ENCODE results near the gene MIF4GD. TPM values are rescaled to one million over a fixed set of nuclear protein-coding genes. Genes with fewer than 3 reads are reported as not detected.
A peak's percentile ranks its signal among the peaks of the same experiment; 100 is the strongest.
"Not testable (repeated sequence)": the region's sequence is repeated elsewhere in the genome, so short reads cannot be mapped to it uniquely, and the experiment has no call there.

MIF4GD gene
- total RNA-seq, 1 experiment from 2014 or later, result 18.2 TPM

DNA sequence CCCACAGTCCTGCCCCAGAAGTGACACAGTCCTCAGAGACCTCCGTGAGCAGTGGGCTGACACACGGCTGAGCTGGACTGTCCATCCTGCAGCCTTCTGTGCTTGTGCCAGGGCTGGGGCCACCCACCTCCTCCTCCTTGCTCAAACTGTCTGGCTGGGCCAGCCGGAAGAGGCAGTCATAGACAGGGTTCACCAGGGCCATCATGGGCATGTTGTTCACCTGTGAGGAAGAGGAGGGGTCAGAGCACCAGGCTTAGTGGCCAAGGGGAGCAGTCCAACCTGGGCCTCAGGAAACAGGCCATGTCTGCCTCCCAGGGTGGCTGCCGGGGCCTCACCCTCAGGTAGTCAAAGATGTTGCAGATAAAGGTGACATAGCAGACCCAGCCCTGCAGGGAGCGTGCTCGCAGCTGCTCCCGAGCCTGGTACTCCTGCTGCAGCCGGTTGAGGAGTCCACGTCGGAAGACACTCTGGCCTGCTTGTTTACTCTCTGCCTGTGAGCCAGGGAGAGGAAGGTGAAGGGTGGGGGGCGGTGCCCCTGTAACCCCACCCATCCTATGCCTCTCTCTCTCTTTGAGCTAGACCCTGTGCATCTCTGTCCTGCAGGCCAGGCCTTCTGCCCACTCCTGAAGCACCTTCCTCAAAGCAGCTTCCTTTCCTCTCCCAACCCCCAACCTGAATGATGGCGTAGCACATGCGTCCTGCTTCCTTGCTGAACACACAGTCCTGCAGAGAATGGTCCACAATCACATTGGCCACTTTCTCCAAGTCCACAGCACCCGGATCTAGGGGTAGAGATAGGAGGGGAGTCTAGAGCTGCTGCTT, 3.4 kb downstream of the MIF4GD start:
- no peak overlapping the region for H3K4me3 ChIP-seq
- DNase-seq, result peak; percentile 65
- H3K27me3 ChIP-seq, result no peaks in the 10 kb centered on the region
- H3K9me3 ChIP-seq, result no peaks in the 10 kb centered on the region
- H3K36me3 ChIP-seq, result peaks cover 42% of the 10 kb centered on the region

DNA sequence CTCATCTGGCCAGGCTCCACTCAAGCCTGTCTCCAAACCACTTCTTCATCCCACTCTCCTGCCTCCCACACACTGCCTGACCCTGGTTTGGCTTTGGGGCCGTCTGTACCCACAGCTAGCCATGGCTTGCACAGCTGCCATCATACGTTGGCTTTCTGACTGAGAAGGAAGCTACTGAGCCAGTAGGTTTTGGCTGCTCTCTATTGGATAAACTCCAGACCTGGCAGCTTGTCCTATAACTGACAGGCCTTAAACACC, 3.9 kb downstream of the MIF4GD start:
- Histone ChIP-seq H3K4me3 (no peak overlapping the region), H3K27me3 (no peaks in the 10 kb centered on the region), H3K9me3 (no peaks in the 10 kb centered on the region; the same call in 1 of the 2 replicates), H3K36me3 (peaks cover 43% of the 10 kb centered on the region)
- no peak for DNase-seq

DNA sequence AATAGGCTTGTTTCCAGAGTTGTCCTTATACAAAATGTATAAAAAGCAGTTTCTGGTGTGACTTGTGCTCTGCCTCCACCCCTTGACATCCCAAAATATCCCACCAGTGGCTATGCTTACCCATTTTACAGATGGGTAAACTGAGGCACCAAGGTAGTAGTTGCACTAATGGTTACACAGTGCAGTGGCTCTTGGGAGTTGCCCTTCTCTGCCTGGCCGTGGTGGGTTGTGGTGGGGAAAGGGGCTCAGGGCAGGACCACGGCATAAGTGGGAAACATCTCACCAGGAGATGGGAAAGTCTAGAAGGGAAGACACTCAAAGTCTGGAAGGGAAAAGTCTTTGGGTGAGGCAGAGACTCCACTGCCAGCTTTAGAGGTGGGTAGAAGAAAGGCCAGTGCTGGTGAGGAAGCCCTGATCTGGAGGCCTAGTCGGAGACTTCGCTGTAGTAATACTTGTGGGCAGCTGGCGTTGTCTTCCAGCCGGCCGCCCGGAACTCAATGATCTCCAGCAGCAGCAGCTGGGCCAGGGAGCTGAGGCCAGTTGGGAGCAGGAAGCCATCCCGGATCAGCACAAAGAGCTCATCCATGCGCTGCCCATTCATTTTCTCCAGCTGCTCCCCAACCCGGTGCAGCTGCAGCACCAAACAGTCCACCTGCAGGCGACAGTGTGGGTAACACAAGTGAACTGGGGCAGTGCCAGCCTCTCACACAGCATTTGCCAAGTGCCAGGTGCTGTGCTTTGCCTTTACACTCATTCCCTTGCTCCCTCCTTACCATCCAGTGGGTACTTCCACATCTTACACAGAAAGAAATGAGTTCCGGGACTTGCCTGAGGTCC, 4.5 kb downstream of the MIF4GD start:
- Histone ChIP-seq H3K36me3 (peaks cover 44% of the 10 kb centered on the region), H3K4me3 (no peak overlapping the region), H3K9me3 (no peaks in the 10 kb centered on the region; the same call in 1 of the 2 replicates), H3K27me3 (no peaks in the 10 kb centered on the region)
- DNase-seq, result no peak

DNA sequence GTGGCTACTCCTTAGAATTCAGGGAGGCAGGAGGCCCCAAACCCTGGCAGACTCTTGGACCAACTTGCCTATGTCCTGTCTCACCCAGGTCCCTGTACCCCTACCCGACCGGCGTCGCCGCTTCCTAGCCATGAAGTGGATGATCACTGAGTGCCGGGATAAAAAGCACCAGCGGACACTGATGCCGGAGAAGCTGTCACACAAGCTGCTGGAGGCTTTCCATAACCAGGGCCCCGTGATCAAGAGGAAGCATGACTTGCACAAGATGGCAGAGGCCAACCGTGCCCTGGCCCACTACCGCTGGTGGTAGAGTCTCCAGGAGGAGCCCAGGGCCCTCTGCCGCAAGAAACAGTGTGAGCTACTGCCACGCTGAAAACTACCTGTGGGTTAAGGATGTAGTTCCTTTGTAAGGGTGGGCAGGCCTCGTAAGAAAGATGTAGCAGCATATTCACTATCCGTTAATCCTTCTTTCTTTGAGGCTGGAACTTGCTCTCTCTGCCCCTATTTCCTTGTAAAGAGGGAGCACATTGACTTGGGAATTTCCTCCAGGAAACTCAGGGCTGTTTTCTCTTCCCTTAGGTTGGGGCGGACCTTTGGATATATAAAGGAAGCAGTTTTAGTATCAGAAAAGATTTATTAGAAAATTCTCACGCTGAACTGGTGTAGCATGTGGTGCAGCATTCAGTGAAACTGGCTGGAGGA, 5.3 kb downstream of the MIF4GD start:
- H3K36me3 ChIP-seq, result peaks cover 48% of the 10 kb centered on the region
- no peaks in the 10 kb centered on the region; the same call in 1 of the 2 replicates for H3K9me3 ChIP-seq
- no peak for DNase-seq
- H3K27me3 ChIP-seq, result no peaks in the 10 kb centered on the region
- no peak overlapping the region for H3K4me3 ChIP-seq

DNA sequence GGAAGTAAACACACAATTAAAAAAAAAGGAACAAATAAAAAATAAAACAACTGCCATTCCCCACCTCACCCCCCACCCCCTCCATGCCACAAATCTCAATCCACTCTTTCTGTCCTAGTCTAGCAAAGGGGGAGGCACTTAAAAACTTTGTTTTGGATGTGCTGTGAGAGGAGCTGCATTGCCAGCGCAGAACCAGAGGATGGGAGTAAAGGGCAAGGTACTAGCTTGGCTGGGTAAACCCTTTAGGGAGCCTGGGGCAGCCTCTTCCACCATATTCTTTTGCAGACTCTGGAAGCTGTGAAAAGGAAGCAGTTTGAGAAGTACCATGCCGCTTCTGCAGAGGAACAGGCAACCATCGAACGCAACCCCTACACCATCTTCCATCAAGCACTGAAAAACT, 8.0 kb downstream of the MIF4GD start:
- Histone ChIP-seq H3K36me3 (peaks cover 53% of the 10 kb centered on the region), H3K4me3 (peak overlapping the region; percentile 98), H3K27me3 (no peaks in the 10 kb centered on the region), H3K9me3 (no peaks in the 10 kb centered on the region; the same call in 1 of the 2 replicates)
- no peak for DNase-seq

DNA sequence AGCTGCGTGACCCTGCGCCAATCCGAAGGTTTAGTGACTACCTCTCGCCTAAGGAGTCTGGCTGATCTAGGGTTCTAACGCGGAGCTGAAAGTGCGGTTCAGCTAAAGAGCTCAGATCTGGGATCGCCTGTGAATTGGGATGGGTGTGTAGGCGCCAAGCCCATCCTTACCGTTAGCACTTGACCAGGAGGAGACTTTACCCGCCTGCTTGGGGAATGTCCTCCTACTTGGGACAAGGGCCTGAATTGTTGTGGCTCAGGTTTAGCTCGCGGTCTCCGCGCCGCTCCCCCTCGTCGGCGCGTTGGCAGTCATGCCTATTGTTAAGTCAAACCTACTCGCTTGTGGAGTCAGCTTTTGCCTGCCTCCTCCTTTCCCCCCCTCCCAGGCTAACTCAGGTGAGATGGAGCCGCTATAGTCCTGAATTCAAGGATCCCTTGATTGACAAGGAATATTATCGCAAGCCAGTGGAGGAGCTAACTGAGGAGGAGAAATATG, 8.9 kb downstream of the MIF4GD start:
- peaks cover 53% of the 10 kb centered on the region for H3K36me3 ChIP-seq
- no peaks in the 10 kb centered on the region; the same call in 1 of the 2 replicates for H3K9me3 ChIP-seq
- H3K4me3 ChIP-seq, result peak overlapping the region; percentile 98
- no peaks in the 10 kb centered on the region for H3K27me3 ChIP-seq
- no peak for DNase-seq

DNA sequence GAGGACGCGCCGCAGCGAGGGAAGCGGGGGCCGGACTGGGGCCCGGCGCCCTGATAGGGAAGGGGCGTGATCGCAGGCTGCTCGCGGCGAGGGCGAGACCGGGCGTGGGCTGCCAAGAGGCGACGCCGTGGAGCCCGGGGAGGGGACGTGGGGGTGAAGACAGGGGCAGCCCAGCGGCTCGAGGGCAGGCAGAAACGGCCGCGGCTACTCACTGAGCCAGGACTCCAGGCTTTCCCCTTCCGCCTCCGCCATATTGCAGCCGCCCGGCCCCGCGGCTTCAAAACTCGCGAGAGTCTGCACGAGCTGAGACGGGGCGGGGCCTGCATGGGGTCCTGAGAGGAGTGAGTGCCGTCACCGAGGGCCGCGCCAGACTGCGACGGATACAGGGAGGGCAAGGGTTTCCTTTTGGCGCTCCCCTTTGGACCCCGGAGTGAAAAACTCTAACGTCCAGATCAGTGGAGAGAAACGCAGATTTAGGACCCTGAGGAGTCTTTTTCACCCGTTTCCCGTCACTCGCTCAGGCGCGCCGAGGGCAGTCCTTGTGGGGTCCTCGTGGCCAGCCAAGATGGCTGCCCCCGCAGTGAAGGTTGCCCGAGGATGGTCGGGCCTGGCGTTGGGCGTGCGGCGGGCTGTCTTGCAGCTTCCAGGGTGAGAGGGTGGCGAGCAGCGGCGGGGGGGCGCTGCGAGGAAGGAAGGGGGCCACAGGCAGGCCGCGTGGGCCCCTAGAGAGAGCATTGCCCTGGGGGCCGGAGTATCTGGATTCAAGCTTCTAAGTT, 9.5 kb downstream of the MIF4GD start, which contains the start of the genes GGA3 and MRPS7:
GGA3 (minus strand) TSS at position 271 of the 776 bp plus-strand sequence; CDS start at position 252, 19 bp downstream.
MRPS7 (plus strand) TSS at position 544 of the 776 bp plus-strand sequence; CDS start at position 566, 22 bp downstream.
- H3K4me3 ChIP-seq, result peak within 1 kb of the TSS; percentile 98
- H3K36me3 ChIP-seq, result peaks cover 49% of the 10 kb centered on the region
- peak; percentile 95 for DNase-seq
- H3K9me3 ChIP-seq, result no peaks in the 10 kb centered on the region; the same call in 1 of the 2 replicates
- H3K27me3 ChIP-seq, result no peaks in the 10 kb centered on the region

DNA sequence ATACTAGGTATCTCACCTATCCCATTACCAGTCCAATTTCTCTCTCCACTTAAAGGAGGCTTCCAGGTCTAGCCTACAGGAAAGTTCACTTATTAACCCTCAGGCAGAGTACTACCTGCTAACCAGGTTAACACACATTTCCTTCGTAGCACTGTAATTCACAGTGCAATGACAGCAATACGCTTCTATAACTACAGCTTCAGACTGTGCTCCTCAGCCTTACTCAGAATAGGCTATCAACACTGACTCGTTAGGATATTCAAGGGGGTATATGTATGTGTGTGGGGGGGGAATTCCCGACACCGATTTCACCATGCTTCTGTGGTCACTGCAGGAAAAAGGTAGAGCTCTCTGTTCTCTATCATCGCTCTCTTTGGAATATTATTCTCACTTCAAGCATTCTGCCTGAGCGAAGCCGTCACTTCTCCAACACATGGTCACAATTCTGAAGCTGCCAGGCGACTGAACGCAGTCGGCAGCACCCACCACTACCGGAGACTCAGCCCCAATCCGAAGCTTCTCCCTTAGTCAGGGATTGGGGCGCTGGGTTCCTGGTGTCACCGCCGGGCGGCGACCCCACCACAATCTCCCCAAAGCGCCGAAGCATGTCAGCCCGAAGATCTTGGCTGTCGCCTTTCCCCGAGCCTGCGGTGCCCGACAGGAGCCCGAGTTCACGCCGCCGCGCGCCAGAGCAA, 10.2 kb downstream of the MIF4GD start:
- Histone ChIP-seq H3K36me3 (peaks cover 42% of the 10 kb centered on the region), H3K9me3 (no peaks in the 10 kb centered on the region; the same call in 1 of the 2 replicates), H3K4me3 (peak overlapping the region; percentile 98), H3K27me3 (no peaks in the 10 kb centered on the region)
- DNase-seq, result no peak

DNA sequence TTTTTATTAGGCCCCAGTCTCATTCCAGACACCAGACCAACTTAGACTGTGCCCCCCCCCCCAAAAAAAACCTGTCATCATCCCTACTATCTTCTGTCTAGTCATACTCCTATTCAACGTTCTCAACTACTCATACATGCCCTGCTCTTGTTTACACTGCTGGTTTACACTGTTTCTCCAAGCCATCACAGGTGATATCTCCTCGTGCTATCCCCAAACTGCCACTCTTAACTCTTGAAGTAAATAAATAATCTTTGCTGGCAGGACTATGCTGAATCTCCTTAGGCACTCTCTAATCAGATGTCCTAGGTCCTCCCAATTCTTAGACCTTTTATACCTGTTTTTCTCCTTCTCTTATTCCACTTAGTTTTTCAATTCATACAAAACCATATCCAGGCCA, 13.8 kb downstream of the MIF4GD start:
- H3K4me3 ChIP-seq, H3K9me3 ChIP-seq, DNase-seq, H3K27me3 ChIP-seq: not testable (repeated sequence)
- peaks cover 11% of the 10 kb centered on the region for H3K36me3 ChIP-seq

DNA sequence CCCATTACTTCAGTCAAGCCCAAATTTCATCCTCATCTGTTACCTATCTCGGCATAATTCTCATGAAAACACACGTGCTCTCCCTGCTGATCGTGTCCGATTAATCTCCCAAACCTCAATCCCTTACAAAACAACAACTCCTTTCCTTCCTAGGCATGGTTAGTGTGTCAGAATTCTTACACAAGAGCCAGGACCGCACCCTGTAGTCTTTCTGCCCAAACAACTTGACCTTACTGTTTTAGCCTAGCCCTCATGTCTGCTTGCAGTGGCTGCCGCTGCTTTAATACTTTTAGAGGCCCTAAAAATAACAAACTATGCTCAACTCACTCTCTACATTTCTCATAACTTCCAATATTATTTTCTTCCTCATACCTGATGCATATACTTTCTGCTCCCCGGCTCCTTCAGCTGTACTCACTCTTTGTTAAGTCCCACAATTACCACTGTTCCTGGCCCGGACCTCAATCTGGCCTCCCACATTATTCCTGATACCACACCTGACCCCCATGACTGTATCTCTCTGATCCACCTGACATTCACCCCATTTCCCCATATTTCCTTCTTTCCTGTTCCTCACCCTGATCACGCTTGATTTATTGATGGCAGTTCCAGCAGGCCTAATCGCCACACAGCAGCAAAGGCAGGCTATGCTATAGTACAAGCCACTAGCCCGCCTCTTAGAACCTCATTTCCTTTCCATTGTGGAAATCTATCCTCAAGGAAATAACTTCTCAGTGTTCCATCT, 14.9 kb downstream of the MIF4GD start:
- DNase-seq, result not testable (repeated sequence)

DNA sequence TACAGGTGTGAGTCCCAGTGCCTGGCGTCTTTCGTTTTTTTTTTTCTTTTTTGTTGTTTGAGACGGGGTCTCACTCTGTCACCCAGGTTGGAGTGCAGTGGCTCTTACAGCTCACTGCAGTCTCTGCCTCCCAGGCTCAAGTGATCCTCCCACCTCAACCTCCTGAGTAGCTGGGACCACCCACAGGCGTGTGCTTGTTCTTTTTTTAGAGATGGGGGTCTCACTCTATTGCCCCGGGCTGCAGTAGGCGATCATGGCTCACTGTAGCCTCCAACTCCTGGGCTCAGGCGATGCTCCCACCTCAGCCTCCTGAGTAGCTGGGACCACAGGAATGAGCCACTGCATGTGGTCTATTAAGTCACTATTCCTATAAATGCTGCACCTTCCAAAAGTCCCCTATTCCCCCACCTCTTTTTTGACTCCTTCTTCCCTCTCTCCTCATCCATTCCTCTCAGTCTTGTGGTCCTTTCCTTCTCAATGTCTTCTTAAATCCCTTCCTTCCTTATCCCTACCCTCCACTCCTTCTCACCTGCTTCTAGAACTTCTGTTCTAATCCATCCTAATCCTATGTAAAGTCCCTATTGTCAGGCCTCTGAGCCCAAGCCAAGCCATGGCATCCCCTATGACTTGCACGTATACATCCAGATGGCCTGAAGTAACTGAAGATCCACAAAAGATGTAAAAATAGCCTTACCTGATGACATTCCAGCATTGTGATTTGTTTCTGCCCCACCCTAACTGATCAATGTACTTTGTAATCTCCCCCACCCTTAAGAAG, 18.8 kb downstream of the MIF4GD start:
- no peak for DNase-seq
- H3K9me3 ChIP-seq, result no peaks in the 10 kb centered on the region

More for the DNA sequence above, 14.9 kb downstream of the MIF4GD start:
- not testable (repeated sequence) for H3K4me3 ChIP-seq, H3K27me3 ChIP-seq, H3K36me3 ChIP-seq, H3K9me3 ChIP-seq

DNA sequence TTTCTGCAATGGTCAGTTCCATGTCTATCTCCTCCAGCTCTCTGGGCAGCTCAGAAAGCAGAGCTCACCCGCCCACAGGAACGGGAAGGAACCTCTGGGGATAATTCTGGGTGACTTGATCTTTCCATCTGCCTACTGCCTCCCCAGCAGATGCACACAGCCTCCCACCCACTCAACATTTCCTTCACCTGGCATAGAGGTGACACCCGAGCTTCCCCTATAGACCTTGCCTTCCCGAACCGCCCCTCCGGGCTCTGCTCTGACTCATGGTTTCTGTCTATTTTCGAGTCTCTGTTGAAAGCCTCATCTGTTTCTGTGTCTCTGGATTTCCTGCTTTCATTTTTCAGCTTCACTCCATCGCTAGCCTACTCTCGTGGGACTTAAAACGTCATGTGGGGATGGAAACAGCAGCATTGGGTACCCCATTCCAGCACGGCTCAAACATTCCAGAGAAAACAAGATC, 21.0 kb downstream of the MIF4GD start:
- DNase-seq, result no peak
- Histone ChIP-seq H3K36me3 (peaks cover 20% of the 10 kb centered on the region), H3K4me3 (no peak overlapping the region), H3K9me3 (no peaks in the 10 kb centered on the region), H3K27me3 (no peaks in the 10 kb centered on the region)

More for the DNA sequence above, 18.8 kb downstream of the MIF4GD start:
- H3K27me3 ChIP-seq, result no peaks in the 10 kb centered on the region
- peaks cover 3% of the 10 kb centered on the region; the same call in 1 of the 2 replicates for H3K36me3 ChIP-seq
- no peak overlapping the region for H3K4me3 ChIP-seq

DNA sequence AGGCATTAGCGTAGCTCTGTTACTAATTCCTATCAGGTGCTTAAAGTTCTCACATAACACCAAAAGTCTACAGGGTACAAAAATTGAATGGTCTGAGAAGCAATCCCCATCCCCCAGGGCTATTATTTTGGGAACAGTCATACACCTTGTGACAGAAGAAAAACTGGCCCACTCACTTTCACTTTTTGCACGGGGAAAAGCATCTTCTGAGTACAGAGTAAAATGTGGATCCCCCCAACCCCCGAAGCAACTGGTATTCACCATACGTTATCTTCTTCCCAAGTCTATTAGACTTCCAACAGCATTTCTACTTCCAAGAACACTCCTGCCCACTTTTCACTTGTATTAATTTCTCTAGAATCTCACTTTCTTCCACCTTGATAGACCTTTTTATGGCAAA, 21.5 kb downstream of the MIF4GD start:
- DNase-seq, result no peak
- no peaks in the 10 kb centered on the region for H3K27me3 ChIP-seq
- no peaks in the 10 kb centered on the region for H3K9me3 ChIP-seq
- H3K36me3 ChIP-seq, result peaks cover 25% of the 10 kb centered on the region
- no peak overlapping the region for H3K4me3 ChIP-seq

DNA sequence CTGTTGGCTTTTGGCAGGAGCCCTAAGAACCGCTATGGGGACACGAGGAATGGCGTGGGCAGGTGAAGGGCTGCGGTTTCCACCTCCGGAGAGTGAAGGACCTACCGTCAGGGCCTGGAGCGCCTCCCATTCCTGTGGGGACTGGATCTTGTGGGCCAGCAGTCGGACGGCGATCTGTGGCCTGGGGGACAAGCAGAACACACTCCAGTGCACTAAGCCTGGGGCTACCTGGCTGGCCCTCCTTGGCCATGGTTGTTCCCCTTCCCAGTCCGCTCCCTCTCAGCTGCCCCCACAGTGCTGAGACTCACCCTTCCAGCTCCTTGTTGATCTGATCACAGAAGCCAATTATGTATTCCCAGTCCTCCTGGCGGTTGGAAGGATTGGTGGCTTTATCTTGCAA, 24.6 kb downstream of the MIF4GD start:
- no peak for DNase-seq
- H3K9me3 ChIP-seq, result no peaks in the 10 kb centered on the region
- peaks cover 54% of the 10 kb centered on the region for H3K36me3 ChIP-seq
- H3K27me3 ChIP-seq, result no peaks in the 10 kb centered on the region
- no peak overlapping the region for H3K4me3 ChIP-seq

Data from MG63 (cell line).